A673 (cell line): ENCODE data around the gene TSPAN5.

Experiments
- CTCF ChIP-seq: fragments of 300-800, 200-600 bp; sonication (generic); conservative IDR thresholded peaks from 2 replicates; pipeline ENCODE4 v1.5.1; 2017; ENCODE audit warnings: low read depth, mild to moderate bottlenecking, antibody characterized with exemption, low read length, moderate library complexity, mixed read lengths
- EZH2 ChIP-seq: fragments of 200-600 bp; sonication (generic); IDR thresholded peaks from 2 replicates; pipeline ENCODE4 v1.6.1; 2017; ENCODE audit warnings: borderline replicate concordance, low read depth, mild to moderate bottlenecking, mixed read lengths, antibody characterized with exemption, low read length; ENCODE audit not compliant: poor library complexity, severe bottlenecking

DNA sequence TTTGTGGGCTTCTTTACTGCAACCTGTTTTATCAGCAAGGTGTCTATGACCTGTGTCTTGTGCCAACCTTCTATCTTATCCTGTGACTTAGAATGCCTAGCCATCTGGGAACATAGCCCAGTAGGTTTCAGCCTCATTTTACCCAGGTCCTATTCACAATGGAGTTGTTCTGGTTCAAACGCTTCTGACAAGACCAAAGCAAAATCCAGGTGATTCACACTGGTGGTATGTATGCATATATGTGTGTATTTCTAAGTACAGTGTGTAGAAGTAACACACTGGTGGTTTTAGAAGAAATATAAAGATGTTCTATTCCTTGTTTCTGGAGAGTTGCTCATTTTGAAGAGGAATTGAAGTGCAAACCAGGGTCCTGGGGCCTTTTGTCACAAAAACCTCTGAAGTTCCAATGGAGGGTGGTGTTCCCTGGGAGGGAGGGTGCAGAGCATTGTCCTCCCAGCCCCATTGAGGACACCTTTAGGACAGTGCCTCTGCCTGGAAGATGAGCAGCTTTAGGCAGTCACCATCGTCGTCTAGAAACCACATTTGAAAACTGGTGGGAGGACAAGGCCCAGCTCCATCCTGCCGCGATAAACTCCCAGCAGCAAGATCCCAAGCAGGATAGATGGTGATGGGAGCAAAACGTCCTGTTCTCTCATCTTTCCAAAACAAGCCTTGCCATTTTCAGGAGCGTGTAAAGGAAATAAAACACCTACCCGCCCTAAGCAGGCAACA lies 191.4 kb downstream of the TSPAN5 start:
- TF ChIP-seq CTCF (no peak), EZH2 (no peak)
